Neural cell (in vitro differentiated cells): ENCODE measurements around the gene SAMD7. TPM values are rescaled to one million over a fixed set of nuclear protein-coding genes. Genes with fewer than 3 reads are reported as not detected.

Experiments
- H2AFZ ChIP-seq: fragments of 200-600, 300-800 bp; sonication (generic), shearing (Covaris generic); 2 replicates; pipeline ENCODE4 v1.6.0; 2014; ENCODE audit warnings: low read depth, mild to moderate bottlenecking, antibody characterized with exemption, low read length, moderate library complexity
- H3F3A ChIP-seq: fragments of 200-600 bp; shearing (Covaris generic); 2 replicates; pipeline ENCODE4 v1.6.1; 2016; ENCODE audit warnings: mild to moderate bottlenecking, moderate library complexity, mixed read lengths, antibody characterized with exemption, low read length; ENCODE audit not compliant: insufficient read depth, poor library complexity, severe bottlenecking
- H3K27ac ChIP-seq: fragments of 200-600, 300-800 bp; sonication (generic), shearing (Covaris generic); 2 replicates; pipeline ENCODE4 v1.5.1; 2014; ENCODE audit warnings: mild to moderate bottlenecking, low read length, moderate library complexity
- H3K27me3 ChIP-seq: fragments of 300-800, 200-600 bp; sonication (generic), shearing (Covaris generic); 2 replicates; pipeline ENCODE4 v1.6.0; 2014; ENCODE audit warnings: mild to moderate bottlenecking, low read depth, low read length, moderate library complexity; ENCODE audit not compliant: insufficient read depth
- H3K36me3 ChIP-seq: fragments of 300-800, 200-600 bp; sonication (generic), shearing (Covaris generic); 2 replicates; pipeline ENCODE4 v1.5.1; 2014; ENCODE audit warnings: mild to moderate bottlenecking, antibody characterized with exemption, low read length, moderate library complexity; ENCODE audit not compliant: insufficient read depth
- H3K4me2 ChIP-seq: fragments of 300-800, 200-600 bp; sonication (generic), shearing (Covaris generic); 2 replicates; pipeline ENCODE4 v1.6.0; 2014; ENCODE audit warnings: mild to moderate bottlenecking, low read length
- H3K4me3 ChIP-seq: fragments of 300-800, 200-600 bp; sonication (generic), shearing (Covaris generic); 2 replicates; pipeline ENCODE4 v1.5.1; 2014; ENCODE audit warnings: mild to moderate bottlenecking, low read length, moderate library complexity
- H3K79me2 ChIP-seq: fragments of 200-600 bp; shearing (Covaris generic); replicated peaks from 2 replicates; pipeline ENCODE4 v1.6.0; 2014; ENCODE audit warnings: mild to moderate bottlenecking, low read length, moderate library complexity; ENCODE audit not compliant: insufficient read depth
- H3K9ac ChIP-seq: fragments of 300-800, 200-600 bp; sonication (generic), shearing (Covaris generic); 2 replicates; pipeline ENCODE4 v1.6.1; 2016; ENCODE audit warnings: mild to moderate bottlenecking, low read length, mixed read lengths
- H3K9me2 ChIP-seq: fragments of 200-600 bp; shearing (Covaris generic); 2 replicates; pipeline ENCODE4 v1.6.1; 2016; ENCODE audit warnings: mild to moderate bottlenecking, low read length, mixed read lengths; ENCODE audit not compliant: insufficient read depth
- H3K9me3 ChIP-seq: fragments of 200-600, 300-800 bp; sonication (generic), shearing (Covaris generic); 2 replicates; pipeline ENCODE4 v1.6.1; 2016; ENCODE audit warnings: mild to moderate bottlenecking, mixed run types, low read length, moderate library complexity, mixed read lengths
- H4K20me1 ChIP-seq: fragments of 200-600 bp; shearing (Covaris generic); 2 replicates; pipeline ENCODE4 v1.6.1; 2016; ENCODE audit warnings: mild to moderate bottlenecking, mixed run types; ENCODE audit not compliant: insufficient read depth
- EP300 ChIP-seq: fragments of 450-650 bp; conservative IDR thresholded peaks from 2 replicates; pipeline ENCODE4 v1.6.1; 2014; ENCODE audit warnings: antibody characterized with exemption, mild to moderate bottlenecking, moderate library complexity; ENCODE audit not compliant: poor library complexity, severe bottlenecking
- EZH2 ChIP-seq: fragments of 200-600, 300-800 bp; shearing (Covaris generic), sonication (generic); IDR thresholded peaks from 2 replicates; pipeline ENCODE4 v1.6.1; 2014; ENCODE audit warnings: antibody characterized with exemption, low read length, borderline replicate concordance, mild to moderate bottlenecking; ENCODE audit not compliant: insufficient read depth, poor library complexity, severe bottlenecking
- MXI1 ChIP-seq: fragments of 450-650 bp; conservative IDR thresholded peaks from 2 replicates; pipeline ENCODE4 v1.6.1; 2014; ENCODE audit warnings: antibody characterized with exemption, mild to moderate bottlenecking; ENCODE audit not compliant: poor library complexity, severe bottlenecking
- POLR2AphosphoS5 ChIP-seq: IDR thresholded peaks from 2 replicates; pipeline ENCODE4 v1.6.1; 2012
- RAD21 ChIP-seq: fragments of 450-650 bp; conservative IDR thresholded peaks from 2 replicates; pipeline ENCODE4 v1.6.1; 2014; ENCODE audit warnings: antibody characterized with exemption, mild to moderate bottlenecking, moderate library complexity
- SMC3 ChIP-seq: fragments of 450-650 bp; conservative IDR thresholded peaks from 2 replicates; pipeline ENCODE4 v1.6.1; 2014; ENCODE audit warnings: antibody characterized with exemption, mild to moderate bottlenecking, moderate library complexity; ENCODE audit not compliant: poor library complexity
- TAF1 ChIP-seq: IDR thresholded peaks from 2 replicates; pipeline ENCODE4 v1.6.1; 2012; ENCODE audit warnings: low read depth
- polyA plus RNA-seq: library from polyadenylated mRNA; depleted of rRNA; stranded (reverse); fragments of >200 nt; gene quantifications from 2 replicates; pipeline ENCODE4 v1.2.3, GENCODE V29; 2014
- TF ChIP-seq, protein P1 (sequence below): fragments of 450-650 bp; IDR thresholded peaks from 2 replicates; pipeline ENCODE4 v1.5.1; 2014; ENCODE audit warnings: antibody characterized with exemption, mild to moderate bottlenecking, moderate library complexity; ENCODE audit not compliant: poor library complexity, severe bottlenecking
- TF ChIP-seq, protein P2 (sequence below): IDR thresholded peaks from 2 replicates; pipeline ENCODE4 v1.6.1; 2012; ENCODE audit warnings: borderline replicate concordance

The SAMD7 gene
- polyA plus RNA-seq, 1 donor from 2014 or later: not detected

- no peak overlapping the region for H3K27ac ChIP-seq
- TF ChIP-seq POLR2AphosphoS5: no peak
- TF ChIP-seq, protein P1, sequence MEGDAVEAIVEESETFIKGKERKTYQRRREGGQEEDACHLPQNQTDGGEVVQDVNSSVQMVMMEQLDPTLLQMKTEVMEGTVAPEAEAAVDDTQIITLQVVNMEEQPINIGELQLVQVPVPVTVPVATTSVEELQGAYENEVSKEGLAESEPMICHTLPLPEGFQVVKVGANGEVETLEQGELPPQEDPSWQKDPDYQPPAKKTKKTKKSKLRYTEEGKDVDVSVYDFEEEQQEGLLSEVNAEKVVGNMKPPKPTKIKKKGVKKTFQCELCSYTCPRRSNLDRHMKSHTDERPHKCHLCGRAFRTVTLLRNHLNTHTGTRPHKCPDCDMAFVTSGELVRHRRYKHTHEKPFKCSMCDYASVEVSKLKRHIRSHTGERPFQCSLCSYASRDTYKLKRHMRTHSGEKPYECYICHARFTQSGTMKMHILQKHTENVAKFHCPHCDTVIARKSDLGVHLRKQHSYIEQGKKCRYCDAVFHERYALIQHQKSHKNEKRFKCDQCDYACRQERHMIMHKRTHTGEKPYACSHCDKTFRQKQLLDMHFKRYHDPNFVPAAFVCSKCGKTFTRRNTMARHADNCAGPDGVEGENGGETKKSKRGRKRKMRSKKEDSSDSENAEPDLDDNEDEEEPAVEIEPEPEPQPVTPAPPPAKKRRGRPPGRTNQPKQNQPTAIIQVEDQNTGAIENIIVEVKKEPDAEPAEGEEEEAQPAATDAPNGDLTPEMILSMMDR: peak; percentile 64
- peak; percentile 59 for TF ChIP-seq RAD21
- no peak overlapping the region for H3K4me3 ChIP-seq
- H3K4me2 ChIP-seq: no peak overlapping the region
- H3K9me2 ChIP-seq: no peaks in the 10 kb centered on the region
- H3K9ac ChIP-seq: no peak overlapping the region
- H3K79me2 ChIP-seq: no peaks in the 10 kb centered on the region
- no peaks in the 10 kb centered on the region for H3K27me3 ChIP-seq
- no peaks in the 10 kb centered on the region for H3F3A ChIP-seq
- H2AFZ ChIP-seq: no peak overlapping the region
- H3K9me3 ChIP-seq: no peaks in the 10 kb centered on the region
- H3K36me3 ChIP-seq: no peaks in the 10 kb centered on the region
- no peaks in the 10 kb centered on the region for H4K20me1 ChIP-seq
Measured at GRCh38 chr3:169863458-169863899, 47.9 kb upstream of the SAMD7 start.

GRCh38 chr3:169864270-169864669 lies 47.1 kb upstream of the SAMD7 start:
- Histone ChIP-seq H3K27ac (no peak overlapping the region), H2AFZ (no peak overlapping the region), H3K9ac (no peak overlapping the region), H3K27me3 (no peaks in the 10 kb centered on the region), H3K4me2 (no peak overlapping the region), H4K20me1 (no peaks in the 10 kb centered on the region), H3K79me2 (no peaks in the 10 kb centered on the region), H3F3A (no peaks in the 10 kb centered on the region), H3K36me3 (no peaks in the 10 kb centered on the region), H3K4me3 (no peak overlapping the region), H3K9me2 (no peaks in the 10 kb centered on the region), H3K9me3 (no peaks in the 10 kb centered on the region)
- TF ChIP-seq, protein P1: no peak
- no peak for TF ChIP-seq RAD21
- TF ChIP-seq EP300: no peak
- TF ChIP-seq, protein P2, sequence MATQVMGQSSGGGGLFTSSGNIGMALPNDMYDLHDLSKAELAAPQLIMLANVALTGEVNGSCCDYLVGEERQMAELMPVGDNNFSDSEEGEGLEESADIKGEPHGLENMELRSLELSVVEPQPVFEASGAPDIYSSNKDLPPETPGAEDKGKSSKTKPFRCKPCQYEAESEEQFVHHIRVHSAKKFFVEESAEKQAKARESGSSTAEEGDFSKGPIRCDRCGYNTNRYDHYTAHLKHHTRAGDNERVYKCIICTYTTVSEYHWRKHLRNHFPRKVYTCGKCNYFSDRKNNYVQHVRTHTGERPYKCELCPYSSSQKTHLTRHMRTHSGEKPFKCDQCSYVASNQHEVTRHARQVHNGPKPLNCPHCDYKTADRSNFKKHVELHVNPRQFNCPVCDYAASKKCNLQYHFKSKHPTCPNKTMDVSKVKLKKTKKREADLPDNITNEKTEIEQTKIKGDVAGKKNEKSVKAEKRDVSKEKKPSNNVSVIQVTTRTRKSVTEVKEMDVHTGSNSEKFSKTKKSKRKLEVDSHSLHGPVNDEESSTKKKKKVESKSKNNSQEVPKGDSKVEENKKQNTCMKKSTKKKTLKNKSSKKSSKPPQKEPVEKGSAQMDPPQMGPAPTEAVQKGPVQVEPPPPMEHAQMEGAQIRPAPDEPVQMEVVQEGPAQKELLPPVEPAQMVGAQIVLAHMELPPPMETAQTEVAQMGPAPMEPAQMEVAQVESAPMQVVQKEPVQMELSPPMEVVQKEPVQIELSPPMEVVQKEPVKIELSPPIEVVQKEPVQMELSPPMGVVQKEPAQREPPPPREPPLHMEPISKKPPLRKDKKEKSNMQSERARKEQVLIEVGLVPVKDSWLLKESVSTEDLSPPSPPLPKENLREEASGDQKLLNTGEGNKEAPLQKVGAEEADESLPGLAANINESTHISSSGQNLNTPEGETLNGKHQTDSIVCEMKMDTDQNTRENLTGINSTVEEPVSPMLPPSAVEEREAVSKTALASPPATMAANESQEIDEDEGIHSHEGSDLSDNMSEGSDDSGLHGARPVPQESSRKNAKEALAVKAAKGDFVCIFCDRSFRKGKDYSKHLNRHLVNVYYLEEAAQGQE: no peak
- TF ChIP-seq TAF1: no peak
- TF ChIP-seq EZH2: no peak
- no peak for TF ChIP-seq SMC3
- no peak for TF ChIP-seq MXI1
- TF ChIP-seq POLR2AphosphoS5: no peak
